CD4-positive, alpha-beta T cell treated with Interleukin-4 for 1 hour (primary cell): Measurements from ENCODE around the gene TMEM202.
"Not testable (repeated sequence)": the region's sequence is repeated elsewhere in the genome, so short reads cannot be mapped to it uniquely, and the experiment has no call there.

Experiments
- DNase-seq, 2 donors: peaks; one replicate each; pipeline ENCODE4 v3.0.0-alpha.2; 2020 to 2022

The TMEM202 gene, protein sequence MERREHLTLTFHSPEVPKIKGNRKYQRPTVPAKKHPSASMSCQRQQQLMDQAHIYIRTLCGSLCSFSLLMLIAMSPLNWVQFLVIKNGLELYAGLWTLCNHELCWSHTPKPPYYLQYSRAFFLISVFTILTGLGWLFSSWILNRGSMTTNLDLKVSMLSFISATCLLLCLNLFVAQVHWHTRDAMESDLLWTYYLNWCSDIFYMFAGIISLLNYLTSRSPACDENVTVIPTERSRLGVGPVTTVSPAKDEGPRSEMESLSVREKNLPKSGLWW

GRCh38 chr15:72397796-72398588 is at the start of gene TMEM202:
TMEM202 (plus strand) TSS chr15:72398305; CDS start chr15:72398327, 22 bp downstream.
- DNase-seq = no peak

DNA sequence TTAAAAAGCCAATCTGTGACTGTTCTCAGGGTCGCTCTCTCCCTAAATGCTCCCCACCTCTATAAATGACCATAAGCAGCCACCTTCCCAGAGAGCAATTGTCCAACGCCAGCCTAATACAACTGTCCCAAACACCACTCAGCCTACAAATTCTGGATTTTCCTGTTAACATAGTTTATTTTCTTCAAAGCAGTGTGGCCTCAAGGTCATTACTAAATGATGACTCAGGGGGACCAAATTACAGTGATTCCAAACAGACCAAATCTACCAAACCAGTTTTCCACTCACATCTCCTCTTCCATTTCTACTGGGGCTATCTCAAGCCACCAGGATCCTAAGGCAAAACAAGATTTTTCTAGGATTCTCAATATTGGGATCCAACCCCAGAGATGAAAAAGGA is 44.8 kb upstream of the TMEM202 start:
- no peak for DNase-seq

DNA sequence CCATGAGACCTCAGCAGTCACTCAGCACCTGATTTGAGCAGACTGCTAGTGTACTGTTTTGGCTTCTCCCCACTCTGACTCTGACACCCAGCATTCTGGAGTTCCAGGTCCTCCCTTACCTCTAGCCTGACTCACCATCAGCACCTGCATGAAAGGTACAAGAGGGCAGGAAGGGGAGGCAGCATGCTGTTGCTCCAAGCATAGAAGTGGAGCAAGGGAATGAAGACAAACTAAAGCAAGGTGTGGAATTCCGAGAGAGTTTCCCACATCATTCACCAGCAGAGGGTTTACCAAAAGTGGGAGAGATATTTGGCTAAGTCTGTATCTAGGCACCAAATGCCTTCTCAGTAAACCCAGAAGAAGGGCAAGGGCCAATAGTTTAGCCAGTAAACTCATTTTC is 43.6 kb upstream of the TMEM202 start:
- no peak for DNase-seq

- DNase-seq = no peak
These were observed 40.0 kb upstream of the TMEM202 start for GRCh38 chr15:72358121-72358520.

GRCh38 chr15:72358650-72359171 is 39.4 kb upstream of the TMEM202 start:
- no peak for DNase-seq

DNA sequence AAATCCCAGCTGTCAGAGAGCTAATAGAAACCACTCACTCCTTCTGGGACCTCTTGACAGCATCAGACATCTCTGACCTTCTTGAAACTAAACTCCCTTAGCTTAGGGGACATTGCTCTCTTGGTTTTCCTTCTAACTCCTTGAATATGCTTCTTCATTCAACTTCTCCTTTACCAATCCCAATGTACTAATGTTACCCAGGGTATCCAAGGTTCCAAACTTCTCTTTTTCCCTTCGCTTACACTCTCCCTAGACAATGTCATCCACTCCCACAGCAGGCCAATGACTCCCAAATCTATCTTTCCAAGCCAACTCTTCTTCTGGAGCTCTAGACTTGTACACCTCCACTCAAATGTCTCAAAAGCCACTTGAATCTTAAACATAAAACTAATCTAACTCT is 36.9 kb upstream of the TMEM202 start:
- DNase-seq = no peak

DNA sequence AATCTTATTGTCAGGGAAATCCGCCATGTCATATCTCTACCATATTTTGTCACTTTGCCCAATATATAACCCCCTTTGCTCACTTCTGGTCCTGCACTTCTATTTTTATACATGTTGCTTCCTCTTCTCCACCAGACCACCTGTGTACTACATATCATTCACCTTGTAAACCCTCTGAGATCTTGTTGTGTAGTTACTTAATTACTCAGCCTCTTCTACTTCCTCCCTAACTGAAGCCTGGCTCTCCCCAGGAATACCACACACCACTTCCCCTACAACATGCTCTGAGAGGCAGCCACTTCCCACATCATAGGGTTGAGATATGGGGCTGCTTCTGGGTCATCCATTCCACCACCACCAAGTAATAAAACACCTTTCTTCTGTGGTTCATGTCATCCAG is 32.3 kb upstream of the TMEM202 start:
- DNase-seq = peak; percentile 22 to 42

DNA sequence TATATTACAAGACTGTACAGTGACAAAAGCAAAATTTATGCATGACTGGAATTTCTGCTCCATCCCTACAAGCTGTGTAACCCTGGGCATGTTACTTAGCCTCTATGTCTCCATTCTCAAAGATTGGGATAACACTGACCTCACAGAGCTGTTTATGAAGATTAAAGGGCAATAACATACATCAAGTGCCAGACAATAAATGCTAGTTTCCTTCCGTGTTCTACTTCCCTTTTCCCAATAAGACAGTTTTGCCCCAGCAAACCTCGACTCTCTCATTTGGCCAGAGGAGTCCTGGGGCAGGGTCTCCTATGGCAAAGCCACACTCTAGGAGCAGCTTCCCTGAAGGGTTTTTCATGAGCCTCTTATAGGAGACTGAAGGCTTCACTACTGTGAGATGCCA is 29.8 kb upstream of the TMEM202 start:
- no peak for DNase-seq

GRCh38 chr15:72368899-72369298 is 29.2 kb upstream of the TMEM202 start:
- peak in 1 of 2 donors; percentile 47 for DNase-seq

- no peak for DNase-seq
These were observed 28.1 kb upstream of the TMEM202 start for GRCh38 chr15:72369964-72370363.

DNA sequence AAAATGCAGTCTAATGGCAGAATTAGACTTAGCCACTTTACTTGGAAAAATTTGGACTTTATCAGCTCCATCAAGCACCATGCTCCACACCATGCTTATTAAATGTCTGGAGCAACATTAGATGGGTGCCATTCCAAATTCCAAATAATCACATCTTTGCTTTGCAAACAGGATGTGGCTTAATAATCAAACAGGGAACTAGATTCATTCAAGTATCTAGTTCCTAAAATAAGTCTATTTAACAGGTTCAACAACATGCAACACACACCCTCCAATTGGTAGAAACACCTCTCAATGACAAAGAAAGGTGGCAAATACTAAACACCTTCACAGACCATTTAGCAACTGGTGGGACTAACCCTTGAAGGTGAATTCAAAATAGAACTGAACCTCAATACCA is 25.7 kb upstream of the TMEM202 start:
- DNase-seq = no peak

GRCh38 chr15:72375501-72375845 is 22.6 kb upstream of the TMEM202 start:
- no peak for DNase-seq

GRCh38 chr15:72375846-72376581 is 22.1 kb upstream of the TMEM202 start, which contains the start of gene HEXA:
HEXA (minus strand) TSS chr15:72376014; CDS start chr15:72375972, 42 bp downstream.
- DNase-seq = peak; percentile 95

DNA sequence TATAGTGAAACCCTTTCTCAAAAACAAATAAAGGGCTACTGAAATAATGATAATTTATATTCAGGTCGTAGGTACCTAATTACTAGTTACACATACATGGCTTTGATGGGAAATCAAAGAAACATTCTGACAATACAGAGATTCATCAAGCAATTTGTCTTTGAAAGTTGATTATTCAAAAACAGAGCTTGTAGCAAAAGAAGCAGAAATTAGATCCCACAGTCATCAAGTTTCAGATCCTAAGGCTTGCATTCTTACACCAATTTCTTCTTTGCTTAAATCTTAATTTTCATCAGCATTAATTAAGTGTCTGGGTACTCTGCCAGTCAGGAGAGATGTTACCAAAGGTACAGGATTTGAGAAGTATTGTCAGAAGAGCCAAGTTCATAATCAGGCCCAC is 20.8 kb upstream of the TMEM202 start:
- DNase-seq = no peak

DNA sequence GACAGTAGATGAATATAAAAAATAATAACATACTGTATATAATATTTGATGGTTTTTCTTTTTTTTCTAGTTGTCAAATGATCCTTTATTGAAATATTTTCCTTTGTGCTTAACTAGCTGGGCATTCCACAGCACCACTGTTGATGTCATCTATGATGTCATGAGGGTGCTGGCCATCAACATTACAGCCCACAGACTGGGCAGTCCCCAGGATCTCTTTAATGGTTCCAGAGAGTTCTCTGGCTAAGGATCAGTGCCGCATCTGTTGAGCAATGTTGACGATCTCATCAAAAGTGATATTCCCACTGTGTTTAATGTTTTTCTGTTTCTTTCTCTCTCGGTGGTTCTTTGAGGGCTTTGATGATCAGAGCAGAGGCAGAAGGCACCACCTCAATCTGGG is 19.0 kb upstream of the TMEM202 start:
- DNase-seq = not testable (repeated sequence)

DNA sequence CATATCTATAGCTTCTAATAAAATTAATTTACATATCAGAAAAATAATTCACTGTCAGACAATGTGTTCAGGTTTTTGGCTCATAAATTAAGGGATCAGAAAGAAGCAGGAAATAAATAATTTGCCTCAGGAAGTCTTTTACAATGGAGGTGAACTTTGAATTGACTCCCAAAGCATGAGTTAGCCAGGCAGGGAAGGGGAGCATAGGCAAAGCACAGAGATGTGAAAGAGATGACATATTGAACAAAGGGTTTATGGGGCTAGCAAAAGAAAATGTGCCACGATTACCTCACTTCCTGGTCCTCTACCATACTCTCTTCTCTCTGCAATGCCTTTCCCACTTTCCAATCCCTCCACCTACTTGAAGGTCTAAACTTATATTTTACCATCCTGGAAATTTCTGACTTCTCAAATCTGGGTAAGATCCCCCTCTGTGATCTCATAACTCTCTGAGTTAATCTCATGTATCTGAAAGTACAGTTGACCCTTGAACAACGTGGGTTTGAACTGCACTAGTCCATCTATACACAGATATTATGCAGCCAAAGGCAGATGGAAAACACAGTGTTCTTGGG is 18.2 kb upstream of the TMEM202 start:
- no peak for DNase-seq

DNA sequence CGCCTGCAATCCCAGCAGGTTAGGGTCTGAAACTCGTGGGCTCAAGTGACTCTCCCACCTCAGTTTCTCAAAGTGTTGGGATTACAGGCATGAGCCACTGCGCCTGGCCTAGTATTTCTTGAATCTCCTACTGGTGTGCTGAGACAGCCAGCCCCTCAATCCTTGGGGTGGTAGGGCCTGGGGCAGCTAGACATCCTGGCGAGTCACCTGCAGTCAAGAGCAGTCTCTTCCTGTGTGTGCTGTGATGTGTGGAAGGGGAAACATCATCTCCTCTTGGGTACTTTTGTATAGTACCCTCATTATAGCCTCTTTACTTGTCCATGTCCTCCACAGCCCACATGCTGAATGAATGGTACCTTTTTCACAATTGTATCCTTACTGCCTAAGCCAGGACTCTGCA is 17.4 kb upstream of the TMEM202 start:
- DNase-seq = no peak

GRCh38 chr15:72382146-72382545 is 16.0 kb upstream of the TMEM202 start:
- no peak for DNase-seq

DNA sequence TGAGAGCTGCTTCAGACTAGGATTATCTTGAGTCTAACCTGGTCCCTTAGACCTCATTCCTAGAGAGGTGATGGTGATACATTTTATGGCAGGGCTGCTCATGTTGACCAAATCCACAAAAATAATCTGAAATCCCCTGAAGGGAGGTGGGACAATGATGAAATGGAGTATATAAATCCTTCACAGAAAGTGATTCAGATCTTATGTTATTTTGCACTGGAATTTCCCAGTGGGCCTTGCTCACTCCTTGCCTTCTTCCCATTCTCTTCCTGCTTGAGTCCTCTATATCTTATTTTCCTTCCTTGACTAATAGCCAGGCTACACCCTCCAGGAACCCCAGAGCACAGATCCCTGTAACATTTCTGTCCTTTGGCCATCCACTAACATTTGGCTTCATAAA is 10.4 kb upstream of the TMEM202 start:
- DNase-seq = no peak

GRCh38 chr15:72389231-72389630 is 8.9 kb upstream of the TMEM202 start:
- DNase-seq = no peak

- DNase-seq = not testable (repeated sequence)
These were observed 1.8 kb upstream of the TMEM202 start for GRCh38 chr15:72396331-72396730.

DNA sequence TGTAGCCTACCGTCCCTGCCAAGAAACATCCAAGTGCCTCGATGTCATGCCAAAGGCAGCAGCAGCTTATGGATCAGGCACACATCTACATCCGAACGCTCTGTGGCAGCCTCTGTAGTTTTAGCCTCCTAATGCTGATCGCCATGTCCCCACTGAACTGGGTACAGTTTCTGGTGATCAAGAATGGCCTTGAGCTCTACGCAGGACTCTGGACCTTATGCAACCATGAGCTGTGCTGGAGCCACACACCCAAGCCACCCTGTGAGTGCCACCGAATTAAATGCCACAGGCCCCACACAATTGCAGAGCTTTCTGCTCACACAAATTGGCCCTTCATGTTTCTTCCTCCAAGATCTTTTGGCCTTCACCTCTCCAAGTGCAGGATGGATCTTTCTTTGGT is 543 bp downstream of the TMEM202 start:
- DNase-seq = no peak

- no peak for DNase-seq
These were observed 4.6 kb downstream of the TMEM202 start for GRCh38 chr15:72402726-72403125.
